A673 (cell line): ENCODE measurements around the gene LARGE1. TPM values are rescaled to one million over a fixed set of nuclear protein-coding genes. Genes with fewer than 3 reads are reported as not detected.

ENCODE experiments used
- BruUV-seq: library from RNA; stranded (reverse); fragments of 400-500 nt; replicated peaks from 2 replicates; lab custom pipeline; 2021; lab: Mats Ljungman, UMichigan
- CTCF ChIA-PET: fragments of 300-600 bp; sonication (Branson Sonifier 250); formaldehyde crosslinking; loops from one replicate; lab custom pipeline; 2022; ENCODE audit warnings: antibody characterized with exemption; lab: Charles Lee
- POLR2A ChIA-PET: fragments of 300-600 bp; sonication (Branson Sonifier 250); formaldehyde crosslinking; loops from one replicate; lab custom pipeline; 2022; ENCODE audit warnings: antibody characterized with exemption; ENCODE audit not compliant: low non-redundant PET; lab: Charles Lee
- DNase-seq: peaks from one replicate; pipeline ENCODE4 v3.0.0-alpha.2; 2015; ENCODE audit warnings: low spot score
- H3K27ac ChIP-seq: fragments of 200-600 bp; sonication (generic); 2 replicates; pipeline ENCODE4 v1.5.1; 2016; ENCODE audit warnings: mixed run types, low read depth, mild to moderate bottlenecking, mixed read lengths, antibody characterized with exemption, low read length; ENCODE audit not compliant: poor library complexity, severe bottlenecking
- H3K27me3 ChIP-seq: fragments of 200-600 bp; sonication (generic); replicated peaks from 2 replicates; pipeline ENCODE4 v1.6.1; 2017; ENCODE audit warnings: mixed run types, low read depth, mild to moderate bottlenecking, mixed read lengths, antibody characterized with exemption, low read length; ENCODE audit not compliant: insufficient read depth, poor library complexity
- H3K36me3 ChIP-seq: fragments of 200-600 bp; sonication (generic); 2 replicates; pipeline ENCODE4 v1.6.1; 2016; ENCODE audit warnings: mixed run types, mild to moderate bottlenecking, mixed read lengths, antibody characterized with exemption, low read length; ENCODE audit not compliant: insufficient read depth, poor library complexity, severe bottlenecking
- H3K4me1 ChIP-seq: fragments of 200-600 bp; sonication (generic); 2 replicates; pipeline ENCODE4 v1.6.1; 2017; ENCODE audit warnings: mixed run types, mild to moderate bottlenecking, mixed read lengths, antibody characterized with exemption, low read length; ENCODE audit not compliant: insufficient read depth, poor library complexity, severe bottlenecking
- H3K4me3 ChIP-seq: fragments of 200-600 bp; sonication (generic); 2 replicates; pipeline ENCODE4 v1.5.1; 2016; ENCODE audit warnings: low read depth, mixed run types, mild to moderate bottlenecking, mixed read lengths, low read length; ENCODE audit not compliant: poor library complexity, severe bottlenecking
- H3K9me3 ChIP-seq: fragments of 200-600 bp; sonication (generic); 2 replicates; pipeline ENCODE4 v1.6.1; 2016; ENCODE audit warnings: mixed run types, low read depth, mild to moderate bottlenecking, mixed read lengths, antibody characterized with exemption, low read length; ENCODE audit not compliant: poor library complexity, severe bottlenecking
- CTCF ChIP-seq: fragments of 300-800, 200-600 bp; sonication (generic); conservative IDR thresholded peaks from 2 replicates; pipeline ENCODE4 v1.5.1; 2017; ENCODE audit warnings: low read depth, mild to moderate bottlenecking, antibody characterized with exemption, low read length, moderate library complexity, mixed read lengths
- EZH2 ChIP-seq: fragments of 200-600 bp; sonication (generic); IDR thresholded peaks from 2 replicates; pipeline ENCODE4 v1.6.1; 2017; ENCODE audit warnings: borderline replicate concordance, low read depth, mild to moderate bottlenecking, mixed read lengths, antibody characterized with exemption, low read length; ENCODE audit not compliant: poor library complexity, severe bottlenecking
- intact Hi-C: fragments of 100-400 bp; cut with micrococcal nuclease; formaldehyde crosslinking; loops from one replicate; pipeline ENCODE4 v1.10.0; 2022; ENCODE audit not compliant: unreplicated experiment
- total RNA-seq: library from RNA; stranded (reverse); gene quantifications from 2 replicates; pipeline ENCODE4 v1.2.3, GENCODE V29; 2021

Gene LARGE1
- total RNA-seq, 1 experiment from 2014 or later = not detected

- ChIA-PET POLR2A (no interaction called here), CTCF (no interaction called here)
- TF ChIP-seq EZH2 = no peak
- TF ChIP-seq CTCF = no peak
- intact Hi-C loops = no loop called here
- BruUV-seq = no TSS peak
- H3K4me1 ChIP-seq = no peaks in the 10 kb centered on the region
- H3K36me3 ChIP-seq = no peaks in the 10 kb centered on the region
- no peak overlapping the region for H3K27ac ChIP-seq
- no peak for DNase-seq
- H3K9me3 ChIP-seq = no peaks in the 10 kb centered on the region
- no peak overlapping the region for H3K4me3 ChIP-seq
- H3K27me3 ChIP-seq = no peaks in the 10 kb centered on the region
Measured at GRCh38 chr22:33467620-33468095, 452.6 kb downstream of the LARGE1 start.

GRCh38 chr22:33467080-33467479 is 453.2 kb downstream of the LARGE1 start:
- Histone ChIP-seq H3K4me3 (no peak overlapping the region), H3K36me3 (no peaks in the 10 kb centered on the region), H3K27ac (no peak overlapping the region), H3K4me1 (no peaks in the 10 kb centered on the region), H3K9me3 (no peaks in the 10 kb centered on the region), H3K27me3 (no peaks in the 10 kb centered on the region)
- no peak for TF ChIP-seq CTCF
- TF ChIP-seq EZH2 = no peak
- POLR2A ChIA-PET = no interaction called here
- BruUV-seq = no TSS peak
- DNase-seq = no peak
- CTCF ChIA-PET = interaction anchor here (0.6 kb wide), 1 partner anchor 71 kb away, joined by 3 read pairs; no protein-coding TSS in a partner anchor
- intact Hi-C loops = no loop called here

DNA sequence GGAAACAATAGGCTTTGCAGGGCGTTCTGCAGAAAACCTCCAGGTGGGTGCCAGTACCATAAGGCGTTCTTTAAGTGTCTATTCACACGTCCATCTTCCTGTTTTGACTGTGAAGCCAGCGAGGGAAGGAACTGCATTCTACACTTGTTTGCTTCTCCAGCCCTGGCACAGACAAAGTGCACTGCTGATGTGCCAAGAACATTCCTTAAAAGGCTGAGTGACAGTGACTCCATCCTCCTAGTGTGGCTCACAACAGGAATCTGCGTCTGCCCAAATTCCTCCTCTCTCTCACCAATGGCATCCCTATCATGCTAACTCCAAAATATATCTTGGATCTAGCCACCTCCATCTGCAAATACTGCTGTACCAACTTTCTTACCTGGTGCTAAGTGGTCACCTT is 454.7 kb downstream of the LARGE1 start:
- intact Hi-C loops = no loop called here
- no peak for DNase-seq
- H3K27ac ChIP-seq = no peak overlapping the region
- H3K27me3 ChIP-seq = no peaks in the 10 kb centered on the region
- ChIA-PET CTCF (no interaction called here), POLR2A (no interaction called here)
- no TSS peak for BruUV-seq
- H3K9me3 ChIP-seq = no peaks in the 10 kb centered on the region
- TF ChIP-seq EZH2 (no peak), CTCF (no peak)
- H3K36me3 ChIP-seq = no peaks in the 10 kb centered on the region
- H3K4me1 ChIP-seq = no peaks in the 10 kb centered on the region
- H3K4me3 ChIP-seq = no peak overlapping the region
